Vagina (tissue), 2 donors: ENCODE data around the gene SART3. TPM values are rescaled to one million over a fixed set of nuclear protein-coding genes. Genes with fewer than 3 reads are reported as not detected.
"Not testable (repeated sequence)": the region's sequence is repeated elsewhere in the genome, so short reads cannot be mapped to it uniquely, and the experiment has no call there.

Source experiments
- DNase-seq, 2 donors: peaks; one replicate each; pipeline ENCODE4 v3.0.0-alpha.2; 2017; ENCODE audit errors: extremely low spot score in 2 of 2
- H3K27ac ChIP-seq: fragments of 200-600 bp; sonication (generic); one replicate; pipeline ENCODE4 v1.5.1; 2019
- H3K27me3 ChIP-seq: fragments of 200-600 bp; sonication (generic); one replicate; pipeline ENCODE4 v1.5.1; 2019
- H3K36me3 ChIP-seq, 2 donors: fragments of 200-600 bp; sonication (generic); one replicate each; pipeline ENCODE4 v1.5.1; 2017 to 2019
- H3K4me1 ChIP-seq: fragments of 200-600 bp; sonication (generic); one replicate; pipeline ENCODE4 v1.5.1; 2019
- H3K4me3 ChIP-seq, 2 donors: fragments of 200-600 bp; sonication (generic); 1 replicate in 1 of 2; 2 replicates in 1 of 2; pipeline ENCODE4 v1.5.1; 2016 to 2019
- H3K9me3 ChIP-seq: fragments of 200-600 bp; sonication (generic); one replicate; pipeline ENCODE4 v1.5.1; 2019
- CTCF ChIP-seq, 3 experiments: fragments of 450-650 bp in 2 of 3; fragments of 200-600 bp in 1 of 3; sonication (generic) in 1 of 3; IDR thresholded peaks; one replicate each; pipeline ENCODE4 v1.5.1; 2017 to 2019; ENCODE audit warnings: antibody characterized with exemption in 3 of 3, mild to moderate bottlenecking in 2 of 3, moderate library complexity in 2 of 3
- POLR2A ChIP-seq, 2 donors: fragments of 450-650 bp; IDR thresholded peaks; one replicate each; pipeline ENCODE4 v1.6.1; 2017; ENCODE audit warnings: antibody characterized with exemption in 2 of 2, mild to moderate bottlenecking in 2 of 2, moderate library complexity in 2 of 2
- POLR2AphosphoS5 ChIP-seq, 2 donors: sonication (generic); formaldehyde crosslinking; IDR thresholded peaks; one replicate each; pipeline ENCODE4 v1.9.0; 2017; ENCODE audit warnings: antibody characterized with exemption in 2 of 2, mild to moderate bottlenecking in 2 of 2, low read depth in 1 of 2; ENCODE audit not compliant: insufficient read depth in 1 of 2
- intact Hi-C: fragments of 100-400 bp; cut with DNase I; formaldehyde crosslinking; loops from one replicate; pipeline ENCODE4 v1.15.1; 2023
- total RNA-seq: library from RNA; depleted of rRNA; stranded (reverse); fragments of >200 nt; gene quantifications from one replicate; pipeline ENCODE4 v1.2.3, GENCODE V29; 2016

SART3 gene
- total RNA-seq, 1 donor from 2014 or later: 44.2 TPM

GRCh38 chr12:108498136-108498535, 62.8 kb downstream of the SART3 start:
- H3K4me1 ChIP-seq: no peaks in the 10 kb centered on the region
- intact Hi-C loops: no loop called here
- no peaks in the 10 kb centered on the region for H3K36me3 ChIP-seq
- no peak overlapping the region for H3K27ac ChIP-seq
- DNase-seq: no peak
- H3K4me3 ChIP-seq: no peak overlapping the region
- no peak for TF ChIP-seq POLR2A (IDR thresholded peaks at IDR 0.05)
- no peak for TF ChIP-seq POLR2AphosphoS5 (IDR thresholded peaks at IDR 0.05; ENCODE audit: insufficient read depth in 1 of 2, low read depth in 1 of 2)
- no peak for TF ChIP-seq CTCF (IDR thresholded peaks at IDR 0.05)
- H3K9me3 ChIP-seq: no peaks in the 10 kb centered on the region
- H3K27me3 ChIP-seq: no peaks in the 10 kb centered on the region

GRCh38 chr12:108495823-108496579, 65.0 kb downstream of the SART3 start:
- TF ChIP-seq CTCF (IDR thresholded peaks at IDR 0.05): no peak
- no peak for TF ChIP-seq POLR2AphosphoS5 (IDR thresholded peaks at IDR 0.05; ENCODE audit: insufficient read depth in 1 of 2, low read depth in 1 of 2)
- TF ChIP-seq POLR2A (IDR thresholded peaks at IDR 0.05): no peak
- H3K27me3 ChIP-seq: no peaks in the 10 kb centered on the region
- DNase-seq: no peak
- no peaks in the 10 kb centered on the region for H3K4me1 ChIP-seq
- intact Hi-C loops: no loop called here
- H3K27ac ChIP-seq: no peak overlapping the region
- no peaks in the 10 kb centered on the region for H3K9me3 ChIP-seq
- no peak overlapping the region for H3K4me3 ChIP-seq
- no peaks in the 10 kb centered on the region for H3K36me3 ChIP-seq

- DNase-seq: no peak
- Histone ChIP-seq H3K27ac (no peak overlapping the region), H3K9me3 (no peaks in the 10 kb centered on the region), H3K4me1 (no peaks in the 10 kb centered on the region), H3K36me3 (no peaks in the 10 kb centered on the region), H3K4me3 (no peak overlapping the region), H3K27me3 (no peaks in the 10 kb centered on the region)
- TF ChIP-seq POLR2A (IDR thresholded peaks at IDR 0.05) (no peak), CTCF (IDR thresholded peaks at IDR 0.05) (no peak), POLR2AphosphoS5 (IDR thresholded peaks at IDR 0.05; ENCODE audit: insufficient read depth in 1 of 2, low read depth in 1 of 2) (no peak)
- intact Hi-C loops: no loop called here
Measured at GRCh38 chr12:108495054-108495453, 65.9 kb downstream of the SART3 start.

- Histone ChIP-seq H3K4me3 (no peak overlapping the region), H3K27me3 (no peaks in the 10 kb centered on the region), H3K9me3 (peaks cover 7% of the 10 kb centered on the region), H3K4me1 (no peaks in the 10 kb centered on the region), H3K27ac (no peak overlapping the region), H3K36me3 (no peaks in the 10 kb centered on the region)
- intact Hi-C loops: no loop called here
- no peak for TF ChIP-seq POLR2A (IDR thresholded peaks at IDR 0.05)
- no peak for TF ChIP-seq CTCF (IDR thresholded peaks at IDR 0.05)
- TF ChIP-seq POLR2AphosphoS5 (IDR thresholded peaks at IDR 0.05; ENCODE audit: insufficient read depth in 1 of 2, low read depth in 1 of 2): no peak
- no peak for DNase-seq
Measured at GRCh38 chr12:108491256-108491655, 69.7 kb downstream of the SART3 start.

- H3K4me3 ChIP-seq, DNase-seq, H3K4me1 ChIP-seq, H3K27me3 ChIP-seq, H3K27ac ChIP-seq, intact Hi-C loops, H3K36me3 ChIP-seq, H3K9me3 ChIP-seq: not testable (repeated sequence)
Measured at GRCh38 chr12:108487029-108487428, 73.9 kb downstream of the SART3 start.

GRCh38 chr12:108485371-108485770, 75.6 kb downstream of the SART3 start:
- H3K36me3 ChIP-seq, H3K27ac ChIP-seq, DNase-seq, intact Hi-C loops, H3K9me3 ChIP-seq, H3K4me3 ChIP-seq, H3K4me1 ChIP-seq, H3K27me3 ChIP-seq: not testable (repeated sequence)
